ENCODE measurements around the gene CHRNA5. TPM values are rescaled to one million over a fixed set of nuclear protein-coding genes. Genes with fewer than 3 reads are reported as not detected.

The CHRNA5 gene
- polyA plus RNA-seq, 1 donor from 2014 or later: 6.8 TPM

GRCh38 chr15:78638658-78639314 lies 73.5 kb downstream of the CHRNA5 start:
- H3K9ac ChIP-seq (ENCODE audit: low read length): no peak overlapping the region
- no peaks in the 10 kb centered on the region for H3K79me2 ChIP-seq (replicated peaks; ENCODE audit: insufficient read depth, low read length)
- H3K27ac ChIP-seq (ENCODE audit: low read length): no peak overlapping the region
- no peak overlapping the region for H3K4me3 ChIP-seq (ENCODE audit: low read length)
- H3F3A ChIP-seq (ENCODE audit: insufficient read depth, low read length, poor library complexity, severe bottlenecking): no peaks in the 10 kb centered on the region
- peaks cover 27% of the 10 kb centered on the region for H3K27me3 ChIP-seq (ENCODE audit: insufficient read depth, low read depth, low read length)
- TF ChIP-seq SMC3 (conservative IDR thresholded peaks at IDR 0.05; ENCODE audit: poor library complexity) (peak; percentile 69), POLR2AphosphoS5 (IDR thresholded peaks at IDR 0.05) (no peak), CTCF (IDR thresholded peaks at IDR 0.05; ENCODE audit: poor library complexity, severe bottlenecking) (peak; percentile 69), RAD21 (conservative IDR thresholded peaks at IDR 0.05) (peak; percentile 64)
- H4K20me1 ChIP-seq (ENCODE audit: insufficient read depth): no peaks in the 10 kb centered on the region
- no peak overlapping the region for H3K4me2 ChIP-seq (ENCODE audit: low read length)
- H3K36me3 ChIP-seq (ENCODE audit: insufficient read depth, low read length): no peaks in the 10 kb centered on the region
- no peaks in the 10 kb centered on the region for H3K9me3 ChIP-seq (ENCODE audit: low read length)
- no peak overlapping the region for H2AFZ ChIP-seq (ENCODE audit: low read depth, low read length)
- H3K9me2 ChIP-seq (ENCODE audit: insufficient read depth, low read length): no peaks in the 10 kb centered on the region

GRCh38 chr15:78640527-78641101 lies 75.3 kb downstream of the CHRNA5 start:
- no peaks in the 10 kb centered on the region for H3K9me2 ChIP-seq (ENCODE audit: insufficient read depth, low read length)
- peaks cover 27% of the 10 kb centered on the region for H3K27me3 ChIP-seq (ENCODE audit: insufficient read depth, low read depth, low read length)
- peak overlapping the region; percentile 16 for H3K9ac ChIP-seq (ENCODE audit: low read length)
- no peaks in the 10 kb centered on the region for H3K36me3 ChIP-seq (ENCODE audit: insufficient read depth, low read length)
- no peak overlapping the region for H3K4me2 ChIP-seq (ENCODE audit: low read length)
- peak overlapping the region; percentile 68 for H3K4me3 ChIP-seq (ENCODE audit: low read length)
- no peaks in the 10 kb centered on the region for H3K9me3 ChIP-seq (ENCODE audit: low read length)
- no peak for TF ChIP-seq RAD21 (conservative IDR thresholded peaks at IDR 0.05)
- TF ChIP-seq EP300 (conservative IDR thresholded peaks at IDR 0.05; ENCODE audit: poor library complexity, severe bottlenecking): no peak
- no peak for TF ChIP-seq REST (IDR thresholded peaks at IDR 0.05; ENCODE audit: borderline replicate concordance)
- no peak for TF ChIP-seq CTCF (IDR thresholded peaks at IDR 0.05; ENCODE audit: poor library complexity, severe bottlenecking)
- TF ChIP-seq POLR2AphosphoS5 (IDR thresholded peaks at IDR 0.05): no peak
- TF ChIP-seq EZH2 (IDR thresholded peaks at IDR 0.05; ENCODE audit: borderline replicate concordance, insufficient read depth, low read length, poor library complexity, severe bottlenecking): no peak
- no peak for TF ChIP-seq TAF1 (IDR thresholded peaks at IDR 0.05; ENCODE audit: low read depth)
- no peak for TF ChIP-seq SMC3 (conservative IDR thresholded peaks at IDR 0.05; ENCODE audit: poor library complexity)
- TF ChIP-seq MXI1 (conservative IDR thresholded peaks at IDR 0.05; ENCODE audit: poor library complexity, severe bottlenecking): no peak
- no peak overlapping the region for H3K27ac ChIP-seq (ENCODE audit: low read length)
- H4K20me1 ChIP-seq (ENCODE audit: insufficient read depth): no peaks in the 10 kb centered on the region
- H3K79me2 ChIP-seq (replicated peaks; ENCODE audit: insufficient read depth, low read length): no peaks in the 10 kb centered on the region
- H2AFZ ChIP-seq (ENCODE audit: low read depth, low read length): no peak overlapping the region
- no peaks in the 10 kb centered on the region for H3F3A ChIP-seq (ENCODE audit: insufficient read depth, low read length, poor library complexity, severe bottlenecking)
